Adrenal gland (tissue), 12 donors: ENCODE results near the gene SKP1. TPM values are rescaled to one million over a fixed set of nuclear protein-coding genes. Genes with fewer than 3 reads are reported as not detected.

Experiments
- DNase-seq, 7 donors: peaks; one replicate each; pipeline ENCODE4 v3.0.0-alpha.2; 2019 to 2020
- H3K27ac ChIP-seq, 5 donors: fragments of 200-600 bp; sonication (generic) in 4 of 5; 1 replicate in 3 of 5; 2 replicates in 2 of 5; pipeline versions ENCODE4 v1.5.1 to v1.8.0; 2016 to 2020; ENCODE audit warnings: mild to moderate bottlenecking in 1 of 5
- H3K27me3 ChIP-seq: fragments of 200-600 bp; 2 replicates; pipeline ENCODE4 v1.8.0; 2021
- H3K36me3 ChIP-seq, 2 donors: fragments of 200-600 bp; replicated peaks in 1 of 2; 1 replicate in 1 of 2; 2 replicates in 1 of 2; pipeline versions ENCODE4 v1.5.1 to v1.8.0; 2018 to 2022
- H3K4me1 ChIP-seq, 2 donors: fragments of 200-600 bp; replicated peaks in 1 of 2; 1 replicate in 1 of 2; 2 replicates in 1 of 2; pipeline versions ENCODE4 v1.5.1 to v1.8.0; 2018 to 2021
- H3K4me3 ChIP-seq, 4 donors: fragments of 200-600 bp; sonication (generic) in 3 of 4; one replicate each; pipeline ENCODE4 v1.5.1; 2016 to 2018
- H3K9me3 ChIP-seq, 3 donors: fragments of 200-600 bp; sonication (generic) in 1 of 3; replicated peaks in 1 of 3; 1 replicate in 2 of 3; 2 replicates in 1 of 3; pipeline versions ENCODE4 v1.5.1 to v1.8.0; 2016 to 2021
- CTCF ChIP-seq, 6 experiments: fragments of 450-650 bp in 4 of 6; fragments of 200-600 bp in 2 of 6; sonication (generic) in 1 of 6; IDR thresholded peaks; 1 replicate in 5 of 6; 2 replicates in 1 of 6; pipeline versions ENCODE4 v1.5.1 to v1.8.0; 2016 to 2021; ENCODE audit warnings: antibody characterized with exemption in 6 of 6, mild to moderate bottlenecking in 2 of 6, moderate library complexity in 1 of 6
- POLR2A ChIP-seq, 2 donors: fragments of 450-650 bp; IDR thresholded peaks; one replicate each; pipeline ENCODE4 v1.6.1; 2017; ENCODE audit warnings: antibody characterized with exemption in 2 of 2, mild to moderate bottlenecking in 2 of 2, moderate library complexity in 1 of 2
- WGBS, 4 donors: extraction: QIAGEN DNeasy Blood & Tissue Kit in 2 of 4; methylation state at CpG; one replicate each; pipeline versions ENCODE4 v1.1.5 to v1.1.7; 2013 to 2017; 5-methylcytosine and 5-hydroxymethylcytosine counted together
- intact Hi-C, 2 donors: fragments of 100-400 bp; cut with DNase I; formaldehyde crosslinking; loops; one replicate each; pipeline versions ENCODE4 v1.14.1 to v1.15.0; 2022 to 2023
- polyA plus RNA-seq, 3 donors: library from polyadenylated mRNA; stranded (reverse); fragments of 200-250 nt in 2 of 3; fragments of 350-450 nt in 1 of 3; fragmentation: Illumina TruSeq in 1 of 3; extraction: RNeasy Lipid Tissue Mini Kit (QIAGEN cat#74804) in 1 of 3; gene quantifications; one replicate each; pipeline ENCODE4 v1.2.3, GENCODE V29; 2013 to 2014
- total RNA-seq, 9 donors: library from RNA; depleted of rRNA in 4 of 9; stranded (reverse); fragments of >200 nt in 4 of 9; fragments of 120-200 nt in 1 of 9; fragmentation: NEBNext Ultra II Directional in 1 of 9; extraction: Animal tissue kit (Norgen Biotek cat#: 25700) in 1 of 9; gene quantifications; one replicate each; pipeline versions ENCODE4 v1.1.0 to v1.2.4, GENCODE V29; 2013 to 2023
- donor health status: healthy with polysubstance abuse.
- donor health status: Bipolar disorder and iron deficiency.
- donor health status: DM: yes; HTN: yes; CAD: no.
- donor health status: DM: no; HTN: no; CAD: no.
- donor health status: DM: no; HTN: no; CAD: no.
- donor health status: DM: yes; HTN: yes; CAD: no.

SKP1 gene
- total and polyA plus RNA-seq, 12 donors: 121 to 1,485 (median 377) TPM

GRCh38 chr5:134142806-134143205, 33.9 kb downstream of the SKP1 start:
- Histone ChIP-seq H3K4me1 (peaks cover 4 to 18% of the 10 kb centered on the region in 2 donors), H3K4me3 (no peak overlapping the region), H3K27ac (no peak overlapping the region), H3K9me3 (no peaks in the 10 kb centered on the region), H3K27me3 (no peaks in the 10 kb centered on the region), H3K36me3 (peaks cover 0 to 47% of the 10 kb centered on the region in 2 donors)
- whole genome bisulfite sequencing, 4 donors: 92 to 98% (median 96%) methylated on average over 7 to 12 of the region's 12 CpGs; no CpG with 5 or more reads in 1 of the 4 donors
- TF ChIP-seq POLR2A (IDR thresholded peaks at IDR 0.05): no peak
- TF ChIP-seq CTCF (IDR thresholded peaks at IDR 0.05): no peak
- intact Hi-C loops: loop anchor here (2.0 to 5.0 kb wide), 3 partner anchors 41 to 104 kb away; no protein-coding TSS in a partner anchor
- DNase-seq: peak in 4 of 7 donors; percentile 7 to 47 (median 16)

GRCh38 chr5:134142052-134142451, 34.7 kb downstream of the SKP1 start:
- whole genome bisulfite sequencing, 4 donors: 80 to 88% (median 81%) methylated on average over 2 to 5 of the region's 5 CpGs
- intact Hi-C loops: loop anchor here (2.0 to 5.0 kb wide), 3 partner anchors 40 to 103 kb away; no protein-coding TSS in a partner anchor
- Histone ChIP-seq H3K4me1 (peaks cover 4 to 18% of the 10 kb centered on the region in 2 donors), H3K4me3 (no peak overlapping the region), H3K27ac (no peak overlapping the region), H3K27me3 (no peaks in the 10 kb centered on the region), H3K9me3 (no peaks in the 10 kb centered on the region), H3K36me3 (peaks cover 0 to 47% of the 10 kb centered on the region in 2 donors)
- TF ChIP-seq POLR2A (IDR thresholded peaks at IDR 0.05): no peak
- TF ChIP-seq CTCF (IDR thresholded peaks at IDR 0.05): no peak
- peak in 6 of 7 donors; percentile 5 to 48 (median 14) for DNase-seq

GRCh38 chr5:134141331-134142050, 35.3 kb downstream of the SKP1 start:
- peaks cover 0 to 52% of the 10 kb centered on the region in 2 donors for H3K36me3 ChIP-seq
- no peaks in the 10 kb centered on the region for H3K27me3 ChIP-seq
- peaks cover 4 to 18% of the 10 kb centered on the region in 2 donors for H3K4me1 ChIP-seq
- TF ChIP-seq POLR2A (IDR thresholded peaks at IDR 0.05) (no peak), CTCF (IDR thresholded peaks at IDR 0.05) (no peak)
- no peaks in the 10 kb centered on the region for H3K9me3 ChIP-seq
- DNase-seq: peak in 6 of 7 donors; percentile 4 to 49 (median 14)
- H3K4me3 ChIP-seq: no peak overlapping the region
- peak overlapping the region in 1 of 5 donors; percentile 38 for H3K27ac ChIP-seq
- 78 to 81% (median 80%) methylated on average over 9 of the region's 9 CpGs for WGBS, 4 donors
- intact Hi-C loops: loop anchor here (2.0 to 5.0 kb wide), 3 partner anchors 39 to 103 kb away; no protein-coding TSS in a partner anchor

- intact Hi-C loops: loop anchor here (5.0 kb wide), 2 partner anchors 38 to 98 kb away; no protein-coding TSS in a partner anchor
- WGBS, 4 donors: 11 to 21% (median 20%) methylated on average over 4 to 8 of the region's 8 CpGs
- Histone ChIP-seq H3K4me3 (no peak overlapping the region), H3K36me3 (peaks cover 0 to 51% of the 10 kb centered on the region in 2 donors), H3K27me3 (no peaks in the 10 kb centered on the region), H3K27ac (peak overlapping the region in 2 of 5 donors; percentile 23 to 38), H3K9me3 (no peaks in the 10 kb centered on the region), H3K4me1 (peaks cover 4 to 18% of the 10 kb centered on the region in 2 donors)
- TF ChIP-seq POLR2A (IDR thresholded peaks at IDR 0.05) (no peak), CTCF (IDR thresholded peaks at IDR 0.05) (peak; percentile 64 to 86 (median 82))
- peak; percentile 75 to 95 (median 91) for DNase-seq
Measured at GRCh38 chr5:134140530-134141201, 36.1 kb downstream of the SKP1 start.
